Activated effector memory CD4-positive, alpha-beta T cell treated with anti-CD3 and anti-CD28 coated beads, Interleukin-2, amount 50 U/mL, for 16 hours (primary cell): Measurements from ENCODE around the gene ASPM.
"Not testable (repeated sequence)": the region's sequence is repeated elsewhere in the genome, so short reads cannot be mapped to it uniquely, and the experiment has no call there.

Experiments
- DNase-seq: peaks from one replicate; pipeline ENCODE4 v3.0.0-alpha.2; 2020

ASPM gene

DNA sequence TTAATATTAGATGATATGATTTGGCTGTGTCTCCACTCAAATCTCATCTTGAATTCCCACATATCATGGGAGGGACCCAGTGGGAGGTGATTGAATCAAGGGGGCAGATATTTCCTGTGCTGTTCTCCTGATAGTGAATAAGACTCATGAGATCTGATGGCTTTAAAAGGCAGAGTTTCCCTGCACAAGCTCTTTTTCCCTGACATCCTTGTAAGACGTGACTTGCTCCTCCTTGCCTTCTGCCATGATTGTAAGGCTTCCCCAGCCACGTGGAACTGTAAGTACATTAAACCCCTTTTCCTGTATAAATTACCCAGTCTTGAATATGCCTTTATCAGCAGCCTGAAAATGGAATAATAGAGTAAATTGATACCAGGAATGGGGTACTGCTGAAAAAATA is 66.1 kb downstream of the ASPM start:
- DNase-seq = no peak

DNA sequence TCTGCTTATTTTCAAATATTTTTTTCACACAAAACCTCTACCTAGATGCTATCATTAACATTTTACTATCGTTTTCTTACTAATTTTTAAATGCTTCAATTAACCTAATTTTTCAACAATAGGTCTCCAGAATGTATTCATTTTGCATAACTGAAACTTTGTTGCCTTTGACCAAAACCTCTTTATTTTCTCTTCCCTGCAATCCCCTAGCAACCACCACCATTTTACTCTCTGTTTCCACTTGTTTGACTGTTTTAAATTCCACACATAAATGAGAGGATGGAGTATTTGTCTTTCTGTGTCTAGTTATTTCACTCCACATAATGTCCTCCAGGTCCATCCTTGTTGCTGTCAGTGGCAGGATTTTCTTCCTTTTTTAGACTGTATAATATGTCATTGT is 69.9 kb downstream of the ASPM start:
- DNase-seq = no peak

DNA sequence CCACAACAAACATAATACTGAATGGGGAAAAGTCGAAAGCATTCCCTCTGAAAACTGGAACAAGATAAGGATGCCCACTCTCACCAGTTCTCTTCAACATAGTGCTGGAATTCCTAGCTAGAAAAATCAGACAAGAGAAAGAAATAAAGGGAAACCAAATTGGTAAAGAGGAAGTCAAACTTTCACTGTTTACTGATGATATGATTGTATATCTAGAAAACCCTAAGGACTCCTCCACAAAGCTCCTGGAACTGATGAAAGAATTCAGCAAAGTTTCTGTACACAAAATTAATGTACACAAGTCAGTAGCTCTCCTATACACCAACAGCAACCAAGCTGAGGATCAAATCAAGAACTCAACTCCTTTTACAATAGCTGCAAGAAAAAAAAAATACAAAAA is 72.5 kb downstream of the ASPM start:
- DNase-seq = no peak

DNA sequence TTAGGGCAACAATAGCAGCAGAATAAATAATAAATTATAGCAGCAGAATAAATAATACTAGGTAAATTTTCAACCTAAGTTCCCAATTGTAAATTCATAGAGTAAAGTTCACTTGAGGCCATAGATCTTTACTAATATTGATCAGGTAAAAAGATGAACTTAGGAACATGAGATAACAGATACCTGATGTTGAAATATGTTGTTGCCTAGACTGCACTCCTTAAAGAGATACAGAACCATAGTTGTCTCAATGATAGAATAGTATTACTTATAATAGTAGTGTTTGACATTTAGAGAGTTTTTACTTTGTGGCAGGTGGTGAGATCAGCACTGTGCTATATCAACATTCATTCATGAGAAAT is 79.0 kb downstream of the ASPM start:
- DNase-seq = no peak

DNA sequence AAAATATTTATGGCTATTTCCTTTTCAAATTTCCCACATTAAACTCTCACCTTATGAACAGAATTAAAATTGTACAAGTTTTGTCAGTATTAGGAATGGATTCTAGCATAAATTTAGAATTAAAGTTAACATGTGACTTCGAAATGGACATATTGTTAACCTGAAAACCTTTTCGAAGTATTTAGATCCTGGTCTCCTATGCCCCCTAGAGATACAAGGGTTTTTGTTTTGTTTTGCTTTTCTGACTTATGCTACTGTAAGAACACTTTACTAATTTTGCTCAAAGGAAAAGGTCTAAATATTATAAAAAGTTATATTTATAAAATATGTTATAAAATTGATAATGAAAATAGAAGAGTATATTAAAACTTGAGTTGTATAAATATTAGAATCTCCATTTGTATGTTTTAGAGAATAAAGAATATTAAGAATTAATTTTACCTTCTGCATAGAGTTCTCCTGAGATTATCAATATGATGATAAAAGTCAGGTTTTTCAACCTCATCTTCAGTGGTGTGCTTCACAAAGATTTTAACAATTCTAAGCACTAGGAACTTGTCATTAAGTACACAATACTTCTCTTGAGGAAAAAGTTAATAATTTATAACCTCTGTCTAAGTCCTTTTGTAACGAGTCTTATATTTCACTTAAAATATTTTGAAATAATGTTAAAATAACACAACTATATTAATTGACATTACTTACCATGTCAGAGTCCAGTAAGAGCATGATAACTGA is 79.6 kb downstream of the ASPM start, which contains the start of gene F13B:
Gene F13B, minus strand, starts transcription at position 542 of the 738 bp plus-strand sequence. Its CDS starts 37 bp downstream, at position 505.
- DNase-seq = no peak

DNA sequence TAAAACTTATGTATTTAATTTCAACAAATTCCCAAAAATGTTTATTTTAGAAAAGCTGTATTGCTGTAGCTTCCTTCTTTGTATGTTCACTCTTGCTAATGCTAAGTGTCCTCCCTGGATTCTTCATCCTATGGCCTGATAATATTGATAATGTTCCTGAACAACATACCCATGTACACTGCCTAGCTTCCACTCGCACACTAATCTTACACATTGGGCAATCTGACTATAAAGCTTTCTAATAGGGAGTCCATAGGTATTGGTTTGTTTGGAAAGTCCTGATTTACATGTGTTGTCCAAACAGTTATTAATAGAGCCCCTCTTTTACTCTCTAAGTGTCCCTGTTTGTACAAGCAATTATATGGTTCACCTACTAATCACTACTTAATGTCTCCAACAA is 80.2 kb downstream of the ASPM start:
- no peak for DNase-seq

DNA sequence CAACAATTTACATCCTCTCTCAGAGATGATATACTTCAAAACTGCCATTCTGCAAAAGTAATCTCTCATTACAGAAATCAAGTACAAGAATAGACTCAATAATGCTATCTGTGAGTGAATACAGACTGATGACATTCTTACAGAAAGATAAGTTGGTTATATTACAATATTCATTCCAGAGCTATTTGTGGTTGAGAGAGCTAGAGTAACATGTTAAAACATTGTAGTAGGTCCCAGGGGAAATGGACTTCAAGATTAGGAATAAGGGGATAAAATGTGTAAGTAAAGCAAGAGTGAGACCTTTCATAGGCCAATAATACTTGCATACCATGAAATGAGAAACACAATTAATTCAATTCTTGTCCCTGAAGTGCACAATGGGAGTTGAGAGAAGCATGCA is 80.9 kb downstream of the ASPM start:
- no peak for DNase-seq

DNA sequence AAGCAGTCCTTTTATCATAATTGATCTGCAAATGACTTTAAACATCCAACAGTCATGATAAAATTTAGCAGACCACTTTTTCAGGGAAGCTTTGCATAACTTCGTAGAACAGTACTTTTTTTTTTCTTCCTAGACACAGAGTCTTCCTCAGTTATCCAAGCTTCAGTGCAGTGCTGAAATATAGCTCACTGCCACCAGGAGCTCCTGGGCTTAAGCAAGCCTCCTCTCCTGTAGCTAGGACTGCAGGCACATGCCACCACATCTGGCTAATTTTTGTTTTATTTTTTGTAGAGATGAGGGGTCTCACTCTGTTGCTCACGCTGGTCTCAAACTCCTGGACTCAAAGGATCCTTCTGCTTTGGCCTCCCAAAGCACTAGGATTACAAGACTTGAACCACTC is 83.3 kb downstream of the ASPM start:
- DNase-seq = no peak

DNA sequence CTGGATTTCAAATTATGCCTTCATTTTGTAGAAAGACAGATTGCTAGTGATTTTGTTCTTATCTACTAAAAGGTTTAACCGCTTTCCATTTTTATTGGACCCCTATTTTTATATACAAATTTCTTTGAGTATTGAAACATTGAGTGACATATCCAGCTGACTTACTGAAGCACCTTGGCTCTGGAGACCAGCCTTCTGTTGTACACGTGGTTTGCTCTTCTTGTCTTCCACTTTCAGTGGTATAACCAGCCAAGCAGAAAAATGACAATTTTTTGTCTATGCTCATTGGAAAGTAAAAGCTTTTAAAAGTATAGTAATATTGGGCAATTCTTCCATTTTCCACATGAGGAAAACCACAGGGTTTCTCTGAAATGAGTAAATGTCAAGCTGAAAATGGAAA is 83.8 kb downstream of the ASPM start:
- DNase-seq = no peak

DNA sequence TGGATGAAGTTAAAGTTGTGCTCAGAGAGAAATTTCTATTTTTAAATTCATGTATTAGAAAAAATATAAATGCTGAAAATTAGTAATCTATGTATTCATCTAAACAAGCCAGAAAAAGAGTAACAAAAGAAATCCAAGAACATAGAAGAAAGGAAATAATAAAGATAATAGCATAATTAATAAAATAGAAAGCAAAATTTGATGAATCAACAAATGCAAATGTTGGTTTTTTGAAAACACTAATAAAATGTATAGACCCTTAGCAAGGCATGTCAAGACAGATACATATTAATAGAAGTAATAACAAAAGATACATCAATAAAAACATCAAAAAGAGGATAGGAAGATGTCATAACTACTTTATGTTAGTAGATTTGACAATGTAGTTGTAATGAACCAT is 97.4 kb downstream of the ASPM start:
- no peak for DNase-seq

DNA sequence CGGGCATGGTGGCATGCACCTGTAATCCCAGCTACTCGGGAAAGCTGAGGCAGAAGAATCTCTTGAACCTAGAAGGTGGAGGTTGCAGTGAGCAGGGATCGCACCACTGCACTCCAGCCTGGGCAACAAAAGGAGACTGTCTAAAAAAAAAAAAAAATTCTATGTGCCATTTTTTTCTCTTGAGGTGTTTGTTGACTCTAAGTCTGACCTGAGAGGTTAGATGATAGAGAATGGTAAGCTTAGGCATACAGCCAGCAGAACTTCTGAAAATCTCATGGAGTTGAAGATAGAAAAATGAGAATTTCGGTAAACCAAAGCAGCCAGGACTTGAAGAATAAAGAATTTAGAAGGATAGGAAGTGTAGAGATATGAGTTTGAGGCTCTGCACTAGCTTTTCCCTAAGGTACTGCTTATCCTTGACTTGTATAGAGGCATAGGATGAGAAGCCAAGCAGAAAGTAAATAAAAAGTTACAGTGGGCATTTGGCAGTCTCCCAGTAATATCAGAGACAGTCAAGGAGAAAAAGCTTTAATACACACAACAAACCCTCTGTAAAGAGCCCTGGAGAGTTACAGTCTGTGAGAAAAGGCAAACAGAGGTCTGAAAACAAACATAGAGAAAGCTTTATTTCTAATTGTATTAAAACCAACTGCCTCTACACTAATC is 103.7 kb downstream of the ASPM start:
- no peak for DNase-seq

DNA sequence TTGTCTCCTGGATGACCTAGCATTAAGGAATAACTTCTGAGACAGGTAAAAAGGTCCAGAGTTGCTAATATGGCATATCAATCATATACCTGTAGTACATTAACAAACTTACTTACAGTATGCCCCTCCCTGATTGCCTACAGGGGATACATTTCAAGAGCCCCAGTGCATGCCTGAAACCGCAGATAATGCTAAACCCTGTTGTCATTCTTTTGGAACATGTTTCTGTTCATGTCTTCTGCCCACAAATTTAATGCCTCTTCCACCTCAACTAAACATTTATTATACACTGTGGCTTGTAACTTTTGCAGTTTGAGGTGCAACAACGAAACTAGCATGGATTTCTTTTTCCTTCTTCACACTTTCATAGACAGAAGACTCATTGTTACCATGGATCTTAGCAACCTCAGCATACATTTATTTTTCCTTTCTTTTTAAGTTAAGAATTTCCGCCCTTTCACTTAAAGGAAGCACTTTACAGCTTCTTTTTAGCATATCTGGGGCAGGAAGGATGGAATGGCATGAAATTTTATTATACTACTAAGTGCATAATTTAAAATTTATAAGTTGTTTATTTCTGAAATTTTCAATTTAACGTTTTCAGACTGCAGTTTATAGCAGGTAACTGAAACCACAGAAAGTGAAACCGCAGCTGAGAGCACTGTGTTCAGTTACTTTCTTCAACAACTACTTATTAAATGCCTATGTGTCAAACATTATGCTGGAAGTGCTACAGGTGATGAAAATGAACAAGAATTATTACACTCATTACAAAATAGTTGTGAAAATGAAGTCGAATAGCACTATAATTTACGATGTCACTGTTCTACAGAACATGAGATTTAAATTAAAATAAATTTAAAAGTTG is 104.7 kb downstream of the ASPM start:
- no peak for DNase-seq

DNA sequence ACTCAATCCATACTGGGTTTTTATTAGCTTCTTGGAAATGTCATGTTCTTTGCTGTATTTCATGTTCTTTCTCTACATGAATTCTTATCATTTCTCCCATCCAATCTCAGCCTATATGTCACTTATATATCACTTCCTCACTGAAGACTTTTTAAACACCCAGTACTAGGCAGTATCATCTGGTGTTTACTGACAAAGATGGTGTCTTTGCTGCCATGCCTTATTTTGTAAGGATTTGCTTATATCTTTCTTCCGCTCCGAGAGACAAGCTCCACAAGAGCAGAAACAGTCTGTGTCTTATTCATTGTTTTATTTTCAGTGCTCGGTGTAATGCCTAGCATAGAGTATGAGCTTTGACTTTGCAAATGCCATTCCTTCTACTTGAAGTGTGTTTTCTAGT is 109.6 kb downstream of the ASPM start:
- no peak for DNase-seq

DNA sequence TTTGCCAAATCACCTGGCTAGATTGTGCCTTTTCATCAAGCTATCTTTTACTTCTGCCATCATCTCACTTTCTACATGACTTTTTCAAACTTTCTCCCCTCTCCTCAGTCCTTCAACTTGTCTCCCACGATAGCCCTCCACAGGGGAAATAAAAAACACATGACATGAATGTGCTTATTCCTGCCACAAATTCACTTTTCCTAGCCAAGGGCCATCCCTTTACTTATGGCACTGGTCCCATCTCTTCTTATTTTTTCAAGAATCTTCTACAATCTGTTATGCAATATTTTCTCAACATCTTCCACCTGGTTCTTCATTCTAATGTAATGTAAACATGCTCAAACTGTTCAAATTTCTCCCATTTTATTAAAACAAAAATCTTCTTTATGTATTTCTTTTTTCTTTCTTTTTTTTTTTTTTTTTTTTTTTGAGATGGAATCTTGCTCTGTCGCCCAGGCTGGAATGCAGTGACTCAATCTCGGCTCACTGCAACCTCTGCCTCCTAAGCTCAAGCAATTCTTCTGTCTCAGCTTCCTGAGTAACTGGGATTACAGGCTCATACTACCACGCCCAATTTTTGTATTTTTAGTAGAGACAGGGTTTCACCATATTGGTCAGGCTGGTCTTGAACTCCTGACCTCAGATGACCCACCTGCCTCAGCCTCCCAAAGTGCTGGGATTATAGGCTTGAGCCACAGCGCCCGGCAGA is 111.7 kb downstream of the ASPM start:
- not testable (repeated sequence) for DNase-seq
